ENCODE results near the gene AGER. TPM values are rescaled to one million over a fixed set of nuclear protein-coding genes. Genes with fewer than 3 reads are reported as not detected.
"Not testable (repeated sequence)": the region's sequence is repeated elsewhere in the genome, so short reads cannot be mapped to it uniquely, and the experiment has no call there.

AGER gene
- total RNA-seq, 1 donor from 2014 or later, result 0.60 TPM

GRCh38 chr6:32186151-32186840 lies 2.2 kb upstream of the AGER start:
- DNase-seq (ENCODE audit: low read depth), result not testable (repeated sequence)

DNA sequence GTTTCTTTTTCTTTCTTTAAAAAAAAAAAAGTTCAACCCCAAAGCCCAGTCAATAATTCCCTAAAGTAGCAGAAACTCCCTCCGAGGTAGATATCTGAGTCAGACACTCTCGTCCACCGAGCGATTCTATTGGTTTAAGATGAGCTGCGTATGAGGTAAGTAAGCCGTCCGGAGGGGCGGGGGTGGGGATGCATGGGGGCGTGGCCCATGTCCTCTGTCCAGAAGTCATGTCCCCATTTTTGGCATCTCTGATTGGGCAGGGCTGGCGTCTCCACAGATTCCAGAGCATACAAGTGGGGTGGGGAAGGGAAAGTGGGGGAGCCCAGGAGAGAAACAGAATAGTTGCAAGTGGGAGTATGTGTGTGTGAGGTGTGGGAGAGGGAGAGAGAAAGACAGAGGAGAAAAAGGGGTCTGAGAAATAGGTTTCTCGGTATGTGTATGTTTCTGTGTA lies 1.7 kb upstream of the AGER start:
- peak; percentile 90 for DNase-seq (ENCODE audit: low read depth)

DNA sequence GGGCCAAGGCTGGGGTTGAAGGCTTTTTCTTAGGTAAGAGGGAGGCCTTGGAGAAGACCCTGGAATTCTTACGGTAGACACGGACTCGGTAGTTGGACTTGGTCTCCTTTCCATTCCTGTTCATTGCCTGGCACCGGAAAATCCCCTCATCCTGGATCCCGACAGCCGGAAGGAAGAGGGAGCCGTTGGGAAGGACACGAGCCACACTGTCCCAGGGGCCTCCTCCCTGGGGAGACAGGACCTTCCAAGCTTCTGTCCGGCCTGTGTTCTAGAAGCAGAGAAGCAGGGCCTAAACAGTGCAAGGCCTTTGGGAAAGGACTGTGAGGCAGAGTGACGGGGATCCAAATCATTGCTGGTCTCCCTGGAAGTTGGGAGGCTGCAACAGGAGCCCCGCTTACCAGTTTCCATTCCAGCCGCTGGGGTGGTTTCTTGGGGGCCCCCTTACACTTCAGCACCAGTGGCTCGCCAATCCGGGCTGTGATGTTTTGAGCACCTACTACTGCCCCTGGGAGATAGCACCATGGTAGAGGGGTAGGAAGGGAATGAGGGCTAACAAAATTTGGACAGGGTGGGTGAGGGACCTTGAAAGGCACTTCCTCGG lies 470 bp downstream of the AGER start:
- DNase-seq (ENCODE audit: low read depth), result no peak

GRCh38 chr6:32183030-32183429 lies 1.0 kb downstream of the AGER start:
- DNase-seq (ENCODE audit: low read depth), result no peak

DNA sequence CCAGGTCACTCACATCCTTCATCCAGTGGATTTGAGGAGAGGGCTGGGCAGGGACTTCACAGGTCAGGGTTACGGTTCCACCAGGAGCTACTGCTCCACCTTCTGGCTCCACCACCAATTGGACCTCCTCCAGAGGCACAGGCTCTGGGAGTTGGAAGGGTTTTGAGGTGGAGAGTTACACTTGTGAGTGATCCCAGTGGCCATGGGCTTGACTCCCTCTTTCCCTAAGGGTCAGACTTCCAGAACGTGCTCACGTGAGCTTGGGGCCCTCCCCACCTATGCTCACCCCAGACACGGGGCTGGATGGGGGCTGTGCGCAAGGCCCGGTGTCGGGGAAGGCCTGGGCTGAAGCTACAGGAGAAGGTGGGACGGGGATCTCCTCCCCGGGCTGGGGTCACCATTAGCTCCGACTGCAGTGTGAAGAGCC lies 1.5 kb downstream of the AGER start:
- no peak for DNase-seq (ENCODE audit: low read depth)

- DNase-seq (ENCODE audit: low read depth), result no peak
Observed at GRCh38 chr6:32181915-32182529, 2.0 kb downstream of the AGER start.

GRCh38 chr6:32181148-32181702 lies 2.8 kb downstream of the AGER start:
- DNase-seq (ENCODE audit: low read depth), result no peak

DNA sequence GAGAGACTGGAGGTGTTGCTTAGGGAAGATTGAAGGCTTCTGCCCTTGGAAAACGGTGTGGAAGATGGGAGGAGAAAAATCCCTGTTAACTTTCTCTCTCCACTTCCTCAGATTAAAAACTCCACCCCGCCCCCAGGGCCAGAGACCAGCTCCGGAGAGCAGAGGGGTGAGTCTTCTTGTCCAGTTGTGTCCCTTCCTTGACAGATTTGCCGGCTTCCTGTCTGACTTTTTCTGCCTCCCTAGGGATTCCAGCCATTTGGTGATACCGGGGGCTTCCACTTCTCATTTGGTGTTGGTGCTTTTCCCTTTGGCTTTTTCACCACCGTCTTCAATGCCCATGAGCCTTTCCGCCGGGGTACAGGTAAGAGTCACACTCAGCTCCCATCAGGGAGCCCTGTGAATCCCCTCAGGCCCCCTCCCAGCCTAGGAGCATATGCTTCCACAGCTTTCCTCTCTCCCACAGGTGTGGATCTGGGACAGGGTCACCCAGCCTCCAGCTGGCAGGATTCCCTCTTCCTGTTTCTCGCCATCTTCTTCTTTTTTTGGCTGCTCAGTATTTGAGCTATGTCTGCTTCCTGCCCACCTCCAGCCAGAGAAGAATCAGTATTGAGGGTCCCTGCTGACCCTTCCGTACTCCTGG lies 4.2 kb downstream of the AGER start:
- DNase-seq (ENCODE audit: low read depth), result no peak

DNA sequence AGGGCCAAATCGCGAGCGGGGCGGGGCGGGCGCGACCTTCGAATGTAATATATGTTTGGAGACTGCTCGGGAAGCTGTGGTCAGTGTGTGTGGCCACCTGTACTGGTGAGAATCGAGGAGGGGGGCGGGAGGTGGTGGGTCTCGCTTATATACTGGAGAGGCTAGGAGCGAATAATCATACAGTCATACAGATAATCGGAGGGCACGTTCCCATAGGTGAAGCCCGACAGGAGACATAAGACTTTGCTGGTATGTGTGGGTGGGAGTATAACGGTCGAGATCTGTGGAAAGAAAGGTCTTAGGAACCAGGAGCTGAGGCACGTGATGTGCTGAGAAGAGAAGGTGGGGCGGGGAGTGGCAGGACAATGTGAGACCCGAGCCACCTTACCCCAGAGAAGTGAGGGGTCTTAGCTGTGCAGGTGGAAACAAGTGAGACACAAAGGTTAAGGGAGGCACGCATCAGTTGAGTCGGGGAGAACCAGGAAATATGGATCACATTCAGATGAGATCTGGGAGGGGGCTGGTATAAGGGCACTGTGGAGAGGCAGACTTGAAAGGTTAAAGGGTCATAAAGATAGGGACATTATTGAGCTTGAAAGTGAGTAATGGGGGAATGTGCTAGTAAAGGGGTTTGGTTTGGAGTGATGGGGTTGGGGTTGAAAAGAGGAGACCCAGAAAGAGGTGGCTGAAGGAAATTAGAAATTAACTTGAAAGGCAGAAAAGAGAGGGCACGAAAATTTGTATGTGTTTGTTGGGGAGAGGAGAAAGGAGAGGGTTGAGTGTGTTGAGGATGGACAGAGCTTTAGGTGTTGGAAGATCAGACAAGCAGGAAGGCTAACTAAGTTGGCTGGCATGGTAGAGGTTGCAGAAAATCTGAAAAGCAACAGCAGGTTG lies 5.3 kb downstream of the AGER start:
- no peak for DNase-seq (ENCODE audit: low read depth)

DNA sequence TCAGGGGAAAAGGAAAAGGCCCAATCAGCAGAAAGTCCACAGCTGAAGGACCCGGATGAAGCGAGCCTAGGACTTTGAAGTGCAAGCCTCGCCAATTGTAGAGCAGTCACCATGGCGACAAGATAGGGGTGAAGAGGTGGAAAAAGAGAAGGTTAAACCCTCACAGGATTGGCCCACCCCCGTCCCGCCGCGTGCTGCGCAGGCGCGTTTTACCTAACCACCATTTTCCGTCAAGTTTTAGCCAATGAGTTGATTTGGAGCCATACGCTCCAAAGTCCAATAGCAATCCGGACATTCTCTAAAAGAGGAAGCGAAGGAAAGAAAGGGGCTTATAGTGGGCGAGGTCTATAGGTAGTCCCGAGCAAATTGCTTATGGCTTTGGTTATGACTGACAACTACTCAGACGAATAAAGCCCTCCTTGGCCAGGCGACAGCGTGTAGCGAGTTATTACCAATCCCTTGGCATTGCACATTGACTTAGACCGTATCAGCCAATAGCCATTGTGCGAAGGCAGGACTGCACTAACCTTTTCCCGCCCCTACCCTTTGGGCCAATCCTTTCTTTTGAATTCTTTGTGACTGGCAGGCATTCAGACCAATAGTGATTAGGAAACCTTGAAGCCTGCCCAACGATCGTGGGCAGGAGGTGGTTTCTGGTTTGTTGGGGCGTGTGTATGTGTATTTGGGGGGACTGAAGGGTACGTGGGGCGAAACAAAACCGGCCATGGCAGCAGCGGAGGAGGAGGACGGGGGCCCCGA lies 6.1 kb downstream of the AGER start, which contains the start of gene RNF5:
Gene RNF5 (plus strand): TSS at position 618 of the 759 bp plus-strand sequence. CDS start 107 bp downstream, at position 725.
- DNase-seq (ENCODE audit: low read depth), result peak; percentile 100

DNA sequence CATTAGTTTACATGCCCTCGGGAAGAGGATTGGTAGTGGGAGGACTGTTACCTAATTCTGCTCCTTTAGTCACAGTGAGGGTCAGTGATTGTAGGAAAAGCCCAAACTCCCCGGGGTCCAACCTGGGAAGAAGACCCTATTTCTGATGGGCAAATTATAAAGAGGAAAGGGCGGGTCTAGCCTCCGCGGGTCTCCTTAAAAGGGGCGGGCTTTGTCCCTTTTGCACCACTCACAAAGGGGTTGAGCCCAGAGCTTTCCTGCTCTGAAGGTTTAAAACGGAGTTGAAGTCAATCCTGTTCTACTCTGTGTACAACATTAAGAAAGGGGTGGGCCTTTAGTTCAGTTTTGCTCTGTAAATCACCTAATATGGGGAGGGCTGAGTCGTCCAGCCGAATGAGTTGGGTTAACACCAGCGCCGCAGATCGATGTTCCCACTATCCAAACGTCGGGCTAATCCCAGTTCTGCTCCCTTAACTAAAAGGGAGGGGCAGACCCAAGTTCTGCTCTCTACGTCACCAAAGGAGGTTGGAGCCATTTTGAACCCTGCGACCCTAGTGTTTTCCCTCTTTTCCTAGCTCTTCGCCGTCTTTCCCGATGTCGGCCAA lies 6.8 kb downstream of the AGER start:
- DNase-seq (ENCODE audit: low read depth), result no peak

DNA sequence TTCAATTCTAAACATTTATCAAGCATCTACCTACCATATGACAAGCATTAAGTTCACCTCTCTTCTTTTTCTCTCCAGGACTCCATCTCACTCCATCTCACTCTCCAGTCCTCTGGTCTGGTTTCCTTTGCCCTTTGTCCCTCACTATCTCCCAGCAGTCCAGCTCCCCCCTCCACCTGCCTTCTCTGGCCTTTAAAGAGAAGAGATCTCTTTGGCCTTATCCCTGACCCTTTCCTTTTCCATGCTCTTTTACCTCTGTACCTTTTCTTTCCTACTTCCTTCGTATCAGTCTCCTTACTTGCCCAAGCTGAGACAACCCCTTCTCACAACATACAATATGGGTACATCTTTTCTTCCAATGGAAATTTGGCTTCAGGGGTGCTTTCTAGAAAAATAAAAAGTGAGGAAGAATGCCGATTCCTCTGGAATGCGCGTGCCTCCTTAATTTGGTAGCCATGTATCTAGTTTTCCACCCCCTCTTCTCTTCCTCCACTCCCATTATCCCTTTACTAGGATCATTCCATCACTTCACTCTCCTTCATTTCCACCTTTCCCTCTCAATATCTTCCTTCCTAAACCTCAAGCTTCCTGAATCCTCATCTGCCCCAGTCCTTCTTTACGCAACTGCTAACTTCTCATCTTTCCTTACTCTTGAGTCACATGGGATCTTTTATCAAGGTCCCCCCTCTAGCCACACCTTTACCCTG lies 7.4 kb downstream of the AGER start:
- DNase-seq (ENCODE audit: low read depth), result peak; percentile 64

DNA sequence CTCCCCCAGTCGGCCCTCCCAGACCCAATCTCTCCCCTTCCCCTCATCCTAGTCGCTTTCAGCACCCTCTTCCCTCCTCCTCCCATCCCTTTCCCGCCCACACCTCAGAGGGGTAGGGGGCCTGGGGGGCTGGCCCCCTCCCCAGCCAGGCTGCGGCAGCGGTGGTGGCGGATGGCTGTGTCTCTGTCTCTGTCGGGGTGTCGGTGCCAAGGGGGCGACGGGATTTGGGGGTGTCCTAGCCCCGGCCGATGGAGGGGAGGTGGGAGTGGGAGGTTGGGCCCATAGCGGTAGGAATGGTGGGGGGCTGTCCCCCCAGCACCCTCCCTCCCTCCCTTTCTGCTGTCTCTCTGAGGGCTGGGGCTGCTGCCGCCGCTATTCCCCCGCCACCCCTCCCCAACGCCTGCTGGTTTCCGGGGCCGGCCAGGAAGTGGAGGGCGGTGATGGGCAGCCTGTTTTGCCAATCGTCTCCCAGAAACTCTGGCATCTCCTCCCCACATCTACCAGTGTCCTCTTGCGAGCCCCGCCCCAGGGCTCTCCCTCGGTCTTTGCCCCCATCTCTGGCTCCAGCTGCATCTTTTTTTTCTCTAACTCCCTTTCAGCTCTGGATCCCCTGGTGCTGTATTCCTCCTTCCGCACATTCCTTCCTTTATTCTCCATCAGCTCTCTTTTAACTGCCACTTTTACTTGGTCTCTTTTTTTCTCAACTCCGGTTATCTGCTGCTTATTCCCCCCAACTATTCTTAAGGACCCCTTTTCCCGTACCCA lies 8.2 kb downstream of the AGER start, which contains the start of gene AGPAT1:
Gene AGPAT1 (minus strand): TSS at position 374 of the 765 bp plus-strand sequence. CDS start 4,588 bp downstream, outside the sequence.
- peak; percentile 91 for DNase-seq (ENCODE audit: low read depth)

DNA sequence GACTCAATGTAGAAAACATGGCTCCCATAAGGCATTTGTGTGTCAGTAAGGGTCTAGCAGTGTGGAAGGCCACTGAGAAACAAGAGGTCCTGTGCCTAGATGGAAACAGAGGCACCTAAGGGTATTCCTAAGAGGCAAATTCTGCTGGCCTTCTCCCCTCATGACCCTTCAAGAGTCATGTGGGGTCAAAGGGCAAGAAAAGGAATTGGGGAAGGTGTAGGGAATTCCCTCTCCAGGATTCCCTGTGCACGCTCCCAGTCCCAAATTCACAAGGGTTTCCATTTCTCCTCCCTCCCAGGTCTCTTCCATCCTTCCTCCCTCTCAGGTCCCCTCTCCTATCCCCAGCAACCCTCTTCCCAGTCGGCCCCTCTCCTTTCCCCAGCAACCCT lies 8.7 kb downstream of the AGER start:
- no peak for DNase-seq (ENCODE audit: low read depth)

DNA sequence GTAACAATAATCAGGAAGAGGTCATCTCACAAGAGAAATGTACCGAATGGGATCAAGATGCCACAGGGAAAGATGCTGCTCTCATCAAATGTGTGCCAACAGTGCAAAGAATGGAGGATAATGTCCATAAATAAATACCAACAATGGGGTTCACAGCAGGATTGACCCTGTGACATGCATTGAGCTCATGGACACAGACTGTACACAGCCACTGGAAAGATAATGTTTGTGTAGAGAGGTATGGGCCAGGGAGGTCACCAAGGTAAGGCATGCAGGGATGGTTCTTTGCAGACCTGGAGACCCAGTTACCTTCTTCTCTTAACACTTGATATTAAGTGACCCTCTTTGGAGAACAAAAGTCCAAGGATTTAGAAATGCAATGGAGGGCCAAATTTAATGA lies 9.6 kb downstream of the AGER start:
- DNase-seq (ENCODE audit: low read depth), result no peak

- no peak for DNase-seq (ENCODE audit: low read depth)
Observed at GRCh38 chr6:32173051-32173727, 10.9 kb downstream of the AGER start.

DNA sequence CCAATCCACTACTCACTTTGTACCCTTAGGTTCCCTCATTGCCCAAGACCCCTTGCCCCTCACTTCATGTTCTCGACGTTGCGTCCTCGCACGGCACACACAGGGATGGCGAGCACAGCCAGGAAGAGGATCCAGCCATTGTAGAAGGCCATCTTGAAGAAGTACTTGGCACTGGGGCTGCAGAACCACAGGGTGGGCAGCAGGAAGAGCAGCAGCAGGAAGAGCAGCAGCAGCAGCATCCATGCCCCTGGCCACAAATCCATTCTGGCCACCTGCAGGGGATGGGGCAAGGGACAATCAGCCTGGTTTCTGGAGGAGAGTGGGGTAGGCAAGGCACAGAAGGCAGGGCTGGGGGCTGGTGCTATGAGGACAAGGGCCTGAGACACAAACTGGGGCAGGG lies 12.8 kb downstream of the AGER start:
- no peak for DNase-seq (ENCODE audit: low read depth)

GRCh38 chr6:32170294-32170693 lies 13.8 kb downstream of the AGER start:
- no peak for DNase-seq (ENCODE audit: low read depth)

All from renal cortical epithelial cell (primary cell).